PC-3 (cell line): ENCODE measurements around the gene DSCAM. TPM values are rescaled to one million over a fixed set of nuclear protein-coding genes. Genes with fewer than 3 reads are reported as not detected.

Experiments
- ATAC-seq: fragments of 200-7000 bp; cut with Tn5 transposase; 2 replicates; pipeline ENCODE4 v1.9.1; 2020; ENCODE audit warnings: mild to moderate bottlenecking, moderate library complexity
- BruUV-seq: library from RNA; stranded (reverse); fragments of 400-500 nt; replicated peaks from 2 replicates; lab custom pipeline; 2021; lab: Mats Ljungman, UMichigan
- CTCF ChIA-PET: fragments of 300-600 bp; sonication (Branson Sonifier 250); formaldehyde crosslinking; loops from one replicate; lab custom pipeline; 2022; ENCODE audit warnings: antibody characterized with exemption; lab: Charles Lee
- POLR2A ChIA-PET: fragments of 300-600 bp; sonication (Branson Sonifier 250); formaldehyde crosslinking; loops from one replicate; lab custom pipeline; 2022; ENCODE audit warnings: antibody characterized with exemption; ENCODE audit not compliant: unreplicated experiment; lab: Charles Lee
- DNase-seq: peaks from one replicate; pipeline ENCODE4 v3.0.0-alpha.2; 2015
- H2AFZ ChIP-seq: fragments of 300-600 bp; sonication (generic); 2 replicates; pipeline ENCODE4 v1.6.0; 2016; ENCODE audit warnings: antibody characterized with exemption, low read length
- H3F3A ChIP-seq: fragments of 300-600 bp; sonication (generic); one replicate; pipeline ENCODE4 v1.6.0; 2017; ENCODE audit warnings: antibody characterized with exemption, low read length, control low read depth, mild to moderate bottlenecking; ENCODE audit not compliant: unreplicated experiment
- H3K27ac ChIP-seq: fragments of 300-600 bp; sonication (generic); 2 replicates; pipeline ENCODE4 v1.5.1; 2016; ENCODE audit warnings: mild to moderate bottlenecking, low read length
- H3K27me3 ChIP-seq: fragments of 300-600 bp; sonication (generic); 2 replicates; pipeline ENCODE4 v1.6.1; 2016; ENCODE audit warnings: low read length, mixed read lengths
- H3K36me3 ChIP-seq: fragments of 300-600 bp; sonication (generic); 2 replicates; pipeline ENCODE4 v1.6.1; 2016; ENCODE audit warnings: low read depth, mixed run types, low read length, mixed read lengths
- H3K4me1 ChIP-seq: fragments of 300-600 bp; sonication (generic); 2 replicates; pipeline ENCODE4 v1.5.1; 2016; ENCODE audit warnings: low read length; ENCODE audit not compliant: insufficient read depth
- H3K4me2 ChIP-seq: fragments of 300-600 bp; sonication (generic); 2 replicates; pipeline ENCODE4 v1.6.0; 2016; ENCODE audit warnings: low read length
- H3K4me3 ChIP-seq: fragments of 300-600 bp; sonication (generic); 2 replicates; pipeline ENCODE4 v1.5.1; 2016; ENCODE audit warnings: mild to moderate bottlenecking, low read length, mixed read lengths
- H3K79me2 ChIP-seq: fragments of 300-600 bp; sonication (generic); 2 replicates; pipeline ENCODE4 v1.6.1; 2017; ENCODE audit warnings: low read length, mixed read lengths
- H3K9ac ChIP-seq: fragments of 300-600 bp; sonication (generic); 2 replicates; pipeline ENCODE4 v1.6.0; 2016; ENCODE audit warnings: mild to moderate bottlenecking, low read length
- H3K9me2 ChIP-seq: fragments of 300-600 bp; sonication (generic); replicated peaks from 2 replicates; pipeline ENCODE4 v1.6.1; 2016; ENCODE audit warnings: mixed run types, low read length, mixed read lengths
- H3K9me3 ChIP-seq: fragments of 300-600 bp; sonication (generic); 2 replicates; pipeline ENCODE4 v1.6.1; 2016; ENCODE audit warnings: low read length, mixed read lengths
- H4K20me1 ChIP-seq: fragments of 300-600 bp; sonication (generic); 2 replicates; pipeline ENCODE4 v1.6.1; 2016; ENCODE audit warnings: low read length, mixed read lengths
- EZH2 ChIP-seq: fragments of 300-600 bp; sonication (generic); IDR thresholded peaks from one replicate; pipeline ENCODE4 v1.6.1; 2017; ENCODE audit warnings: antibody characterized with exemption, mild to moderate bottlenecking, low read length; ENCODE audit not compliant: unreplicated experiment
- EZH2phosphoT487 ChIP-seq: fragments of 300-600 bp; sonication (generic); IDR thresholded peaks from 2 replicates; pipeline ENCODE4 v1.6.1; 2018; ENCODE audit warnings: mild to moderate bottlenecking, antibody characterized with exemption, low read length, borderline replicate concordance
- intact Hi-C: fragments of 100-400 bp; cut with micrococcal nuclease; formaldehyde crosslinking; loops from 2 replicates; pipeline ENCODE4 v1.9.0; 2023
- total RNA-seq: library from RNA; depleted of rRNA; stranded (reverse); fragments of >200 nt; gene quantifications from 2 replicates; pipeline ENCODE4 v1.2.3, GENCODE V29; 2014
- TF ChIP-seq, protein P1 (sequence below): fragments of 300-600 bp; sonication (generic); conservative IDR thresholded peaks from 2 replicates; pipeline ENCODE4 v1.5.1; 2017; ENCODE audit warnings: antibody characterized with exemption, low read depth, mild to moderate bottlenecking, low read length

DSCAM gene
- total RNA-seq, 1 experiment from 2014 or later = not detected

DNA sequence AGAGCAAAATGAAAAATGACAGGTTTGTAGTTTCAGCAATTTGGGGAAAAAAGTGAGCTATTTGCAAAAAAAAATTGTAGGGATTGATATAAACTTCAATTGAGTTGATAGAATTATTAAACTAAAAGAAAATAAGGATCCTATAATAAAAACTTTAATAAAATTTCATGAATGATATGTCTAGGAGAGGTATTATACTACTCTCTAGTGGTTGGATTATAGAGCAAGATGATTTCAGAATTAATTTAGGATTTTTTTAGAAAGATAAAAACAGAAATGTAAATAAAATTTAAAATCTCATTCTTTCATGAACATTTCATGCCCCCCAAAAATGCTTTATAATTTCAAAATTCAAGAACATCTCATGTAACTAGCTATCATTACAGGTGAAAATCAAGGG lies 430.4 kb downstream of the DSCAM start:
- no peaks in the 10 kb centered on the region for H3K27me3 ChIP-seq
- ChIA-PET POLR2A (no interaction called here), CTCF (interaction anchor here (0.6 kb wide), 1 partner anchor 296 kb away, joined by 4 read pairs; no protein-coding TSS in a partner anchor)
- DNase-seq (no peak), ATAC-seq (no peak)
- H3K4me2 ChIP-seq = no peak overlapping the region
- no peaks in the 10 kb centered on the region for H3F3A ChIP-seq
- H2AFZ ChIP-seq = no peak overlapping the region
- no TSS peak for BruUV-seq
- no peak overlapping the region for H3K4me3 ChIP-seq
- no peak overlapping the region for H3K27ac ChIP-seq
- peaks cover 39% of the 10 kb centered on the region for H3K9me3 ChIP-seq
- H3K4me1 ChIP-seq = no peaks in the 10 kb centered on the region
- intact Hi-C loops = no loop called here
- no peak overlapping the region for H3K9ac ChIP-seq
- no peaks in the 10 kb centered on the region for H3K79me2 ChIP-seq
- no peaks in the 10 kb centered on the region for H3K36me3 ChIP-seq
- H3K9me2 ChIP-seq = no peaks in the 10 kb centered on the region
- TF ChIP-seq, protein P1, sequence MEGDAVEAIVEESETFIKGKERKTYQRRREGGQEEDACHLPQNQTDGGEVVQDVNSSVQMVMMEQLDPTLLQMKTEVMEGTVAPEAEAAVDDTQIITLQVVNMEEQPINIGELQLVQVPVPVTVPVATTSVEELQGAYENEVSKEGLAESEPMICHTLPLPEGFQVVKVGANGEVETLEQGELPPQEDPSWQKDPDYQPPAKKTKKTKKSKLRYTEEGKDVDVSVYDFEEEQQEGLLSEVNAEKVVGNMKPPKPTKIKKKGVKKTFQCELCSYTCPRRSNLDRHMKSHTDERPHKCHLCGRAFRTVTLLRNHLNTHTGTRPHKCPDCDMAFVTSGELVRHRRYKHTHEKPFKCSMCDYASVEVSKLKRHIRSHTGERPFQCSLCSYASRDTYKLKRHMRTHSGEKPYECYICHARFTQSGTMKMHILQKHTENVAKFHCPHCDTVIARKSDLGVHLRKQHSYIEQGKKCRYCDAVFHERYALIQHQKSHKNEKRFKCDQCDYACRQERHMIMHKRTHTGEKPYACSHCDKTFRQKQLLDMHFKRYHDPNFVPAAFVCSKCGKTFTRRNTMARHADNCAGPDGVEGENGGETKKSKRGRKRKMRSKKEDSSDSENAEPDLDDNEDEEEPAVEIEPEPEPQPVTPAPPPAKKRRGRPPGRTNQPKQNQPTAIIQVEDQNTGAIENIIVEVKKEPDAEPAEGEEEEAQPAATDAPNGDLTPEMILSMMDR = no peak
- no peak for TF ChIP-seq EZH2
- no peak for TF ChIP-seq EZH2phosphoT487
- no peaks in the 10 kb centered on the region for H4K20me1 ChIP-seq

DNA sequence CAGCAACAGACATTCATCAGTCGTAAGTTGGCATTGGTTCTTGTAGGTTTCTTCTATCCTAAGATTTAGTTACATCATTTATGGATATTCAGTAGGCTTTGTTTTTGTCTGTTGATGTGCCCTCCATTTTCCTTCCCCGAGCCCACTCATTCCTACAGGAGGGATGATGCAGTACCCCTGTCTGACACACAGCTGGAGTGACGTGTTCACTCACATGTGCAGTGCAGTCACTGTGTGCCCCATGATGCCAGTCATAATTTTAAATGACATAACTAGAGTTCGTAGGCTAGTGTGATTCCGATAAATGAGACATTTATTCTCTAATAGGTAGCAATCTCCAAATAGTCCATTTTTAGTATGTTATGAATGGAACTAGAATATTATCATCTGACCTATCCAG lies 438.4 kb downstream of the DSCAM start:
- CTCF ChIA-PET = no interaction called here
- no peaks in the 10 kb centered on the region for H3K27me3 ChIP-seq
- POLR2A ChIA-PET = no interaction called here

DNA sequence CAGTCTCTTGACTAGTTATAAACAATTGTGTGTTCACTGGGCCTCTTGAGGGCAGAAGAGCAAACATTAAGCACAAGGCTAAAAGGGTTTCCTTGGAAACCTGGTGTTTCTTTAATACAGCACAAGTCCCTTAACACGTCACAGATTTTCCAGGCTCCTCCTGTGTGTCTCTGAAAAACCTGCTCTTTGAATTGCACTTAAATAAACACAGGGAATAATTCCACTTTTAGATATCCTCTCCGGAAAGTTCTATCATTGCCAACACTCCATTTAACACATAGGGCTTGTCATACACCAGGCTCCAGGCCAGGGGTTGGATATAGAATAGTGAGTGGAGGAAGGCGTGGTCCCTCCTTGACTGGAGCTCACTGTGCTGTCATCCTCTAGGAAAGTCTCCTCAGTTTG lies 442.6 kb downstream of the DSCAM start:
- Histone ChIP-seq H3K9me2 (no peaks in the 10 kb centered on the region), H2AFZ (no peak overlapping the region), H3F3A (no peaks in the 10 kb centered on the region), H3K4me2 (no peak overlapping the region), H3K4me3 (no peak overlapping the region), H3K27me3 (no peaks in the 10 kb centered on the region), H4K20me1 (no peaks in the 10 kb centered on the region), H3K9ac (no peak overlapping the region), H3K4me1 (no peaks in the 10 kb centered on the region), H3K27ac (no peak overlapping the region), H3K36me3 (no peaks in the 10 kb centered on the region), H3K9me3 (peaks cover 54% of the 10 kb centered on the region), H3K79me2 (no peaks in the 10 kb centered on the region)
- BruUV-seq = no TSS peak
- ChIA-PET POLR2A (no interaction called here), CTCF (no interaction called here)
- ATAC-seq (no peak), DNase-seq (no peak)
- intact Hi-C loops = no loop called here
- TF ChIP-seq EZH2phosphoT487 (no peak), EZH2 (no peak)
- TF ChIP-seq, protein P1 = no peak

More for the DNA sequence above, 438.4 kb downstream of the DSCAM start:
- H3K4me1 ChIP-seq = no peaks in the 10 kb centered on the region
- no peak overlapping the region for H3K9ac ChIP-seq
- H3K4me3 ChIP-seq = no peak overlapping the region
- BruUV-seq = no TSS peak
- intact Hi-C loops = no loop called here
- no peak overlapping the region for H2AFZ ChIP-seq
- no peak for ATAC-seq
- no peak overlapping the region for H3K27ac ChIP-seq
- no peaks in the 10 kb centered on the region for H4K20me1 ChIP-seq
- H3K9me2 ChIP-seq = no peaks in the 10 kb centered on the region
- no peaks in the 10 kb centered on the region for H3K79me2 ChIP-seq
- TF ChIP-seq EZH2phosphoT487 (no peak), EZH2 (no peak)
- TF ChIP-seq, protein P1 = no peak
- no peaks in the 10 kb centered on the region for H3F3A ChIP-seq
- H3K36me3 ChIP-seq = no peaks in the 10 kb centered on the region
- H3K4me2 ChIP-seq = no peak overlapping the region
- peaks cover 40% of the 10 kb centered on the region for H3K9me3 ChIP-seq
- DNase-seq = no peak
